ENCODE data around the gene BLVRB.
"Not testable (repeated sequence)": the region's sequence is repeated elsewhere in the genome, so short reads cannot be mapped to it uniquely, and the experiment has no call there.

Gene BLVRB

GRCh38 chr19:40421993-40422747 is 43.4 kb downstream of the BLVRB start:
- DNase-seq: no peak

GRCh38 chr19:40420766-40421765 is 44.5 kb downstream of the BLVRB start:
- peak; percentile 76 for DNase-seq

- DNase-seq: no peak
Measured at GRCh38 chr19:40420451-40420765, 45.1 kb downstream of the BLVRB start.

GRCh38 chr19:40419780-40420179 is 45.8 kb downstream of the BLVRB start:
- no peak for DNase-seq

GRCh38 chr19:40419066-40419612 is 46.4 kb downstream of the BLVRB start:
- DNase-seq: no peak

- DNase-seq: no peak
Measured at GRCh38 chr19:40418040-40418439, 47.5 kb downstream of the BLVRB start.

GRCh38 chr19:40417643-40417981 is 47.9 kb downstream of the BLVRB start:
- no peak for DNase-seq

GRCh38 chr19:40416918-40417642 is 48.5 kb downstream of the BLVRB start:
- no peak for DNase-seq

GRCh38 chr19:40415768-40416167 is 49.8 kb downstream of the BLVRB start:
- DNase-seq: no peak

GRCh38 chr19:40414542-40415535 is 50.7 kb downstream of the BLVRB start:
- no peak for DNase-seq

GRCh38 chr19:40413291-40413845 is 52.2 kb downstream of the BLVRB start, which contains the start of gene PRX:
PRX (minus strand) TSS chr19:40413378; CDS start chr19:40407932, 5,446 bp downstream.
- DNase-seq: no peak

GRCh38 chr19:40412866-40413265 is 52.7 kb downstream of the BLVRB start:
- DNase-seq: no peak

- no peak for DNase-seq
Measured at GRCh38 chr19:40411958-40412499, 53.5 kb downstream of the BLVRB start.

GRCh38 chr19:40411125-40411842 is 54.3 kb downstream of the BLVRB start:
- DNase-seq: no peak

- DNase-seq: no peak
Measured at GRCh38 chr19:40410030-40410389, 55.5 kb downstream of the BLVRB start.

- not testable (repeated sequence) for DNase-seq
Measured at GRCh38 chr19:40408598-40408925, 57.0 kb downstream of the BLVRB start.

- DNase-seq: no peak
Measured at GRCh38 chr19:40407714-40408597, 57.6 kb downstream of the BLVRB start.

GRCh38 chr19:40403262-40403984 is 62.1 kb downstream of the BLVRB start:
- peak; percentile 86 for DNase-seq

GRCh38 chr19:40400559-40400958 is 65.0 kb downstream of the BLVRB start:
- DNase-seq: no peak
